IMR-90 (cell line): ENCODE data around the gene CENPP.

Experiments
- TF ChIP-seq, protein P1 (sequence below): conservative IDR thresholded peaks from 2 replicates; pipeline ENCODE4 v1.5.1; 2012; ENCODE audit warnings: mild to moderate bottlenecking, low read depth, low read length, improper control_type of control experiment
- TF ChIP-seq, protein P2 (sequence below): fragments of 150-350 bp; IDR thresholded peaks from 2 replicates; pipeline ENCODE4 v1.6.1; 2017; ENCODE audit warnings: mild to moderate bottlenecking, antibody characterized with exemption, low read length, low read depth

- TF ChIP-seq, protein P1, sequence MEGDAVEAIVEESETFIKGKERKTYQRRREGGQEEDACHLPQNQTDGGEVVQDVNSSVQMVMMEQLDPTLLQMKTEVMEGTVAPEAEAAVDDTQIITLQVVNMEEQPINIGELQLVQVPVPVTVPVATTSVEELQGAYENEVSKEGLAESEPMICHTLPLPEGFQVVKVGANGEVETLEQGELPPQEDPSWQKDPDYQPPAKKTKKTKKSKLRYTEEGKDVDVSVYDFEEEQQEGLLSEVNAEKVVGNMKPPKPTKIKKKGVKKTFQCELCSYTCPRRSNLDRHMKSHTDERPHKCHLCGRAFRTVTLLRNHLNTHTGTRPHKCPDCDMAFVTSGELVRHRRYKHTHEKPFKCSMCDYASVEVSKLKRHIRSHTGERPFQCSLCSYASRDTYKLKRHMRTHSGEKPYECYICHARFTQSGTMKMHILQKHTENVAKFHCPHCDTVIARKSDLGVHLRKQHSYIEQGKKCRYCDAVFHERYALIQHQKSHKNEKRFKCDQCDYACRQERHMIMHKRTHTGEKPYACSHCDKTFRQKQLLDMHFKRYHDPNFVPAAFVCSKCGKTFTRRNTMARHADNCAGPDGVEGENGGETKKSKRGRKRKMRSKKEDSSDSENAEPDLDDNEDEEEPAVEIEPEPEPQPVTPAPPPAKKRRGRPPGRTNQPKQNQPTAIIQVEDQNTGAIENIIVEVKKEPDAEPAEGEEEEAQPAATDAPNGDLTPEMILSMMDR = no peak
- TF ChIP-seq, protein P2, sequence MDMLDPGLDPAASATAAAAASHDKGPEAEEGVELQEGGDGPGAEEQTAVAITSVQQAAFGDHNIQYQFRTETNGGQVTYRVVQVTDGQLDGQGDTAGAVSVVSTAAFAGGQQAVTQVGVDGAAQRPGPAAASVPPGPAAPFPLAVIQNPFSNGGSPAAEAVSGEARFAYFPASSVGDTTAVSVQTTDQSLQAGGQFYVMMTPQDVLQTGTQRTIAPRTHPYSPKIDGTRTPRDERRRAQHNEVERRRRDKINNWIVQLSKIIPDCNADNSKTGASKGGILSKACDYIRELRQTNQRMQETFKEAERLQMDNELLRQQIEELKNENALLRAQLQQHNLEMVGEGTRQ = no peak
These were observed 292.3 kb downstream of the CENPP start for GRCh38 chr9:92617951-92618510.
